ENCODE data around the gene OSBPL5.

OSBPL5 gene

DNA sequence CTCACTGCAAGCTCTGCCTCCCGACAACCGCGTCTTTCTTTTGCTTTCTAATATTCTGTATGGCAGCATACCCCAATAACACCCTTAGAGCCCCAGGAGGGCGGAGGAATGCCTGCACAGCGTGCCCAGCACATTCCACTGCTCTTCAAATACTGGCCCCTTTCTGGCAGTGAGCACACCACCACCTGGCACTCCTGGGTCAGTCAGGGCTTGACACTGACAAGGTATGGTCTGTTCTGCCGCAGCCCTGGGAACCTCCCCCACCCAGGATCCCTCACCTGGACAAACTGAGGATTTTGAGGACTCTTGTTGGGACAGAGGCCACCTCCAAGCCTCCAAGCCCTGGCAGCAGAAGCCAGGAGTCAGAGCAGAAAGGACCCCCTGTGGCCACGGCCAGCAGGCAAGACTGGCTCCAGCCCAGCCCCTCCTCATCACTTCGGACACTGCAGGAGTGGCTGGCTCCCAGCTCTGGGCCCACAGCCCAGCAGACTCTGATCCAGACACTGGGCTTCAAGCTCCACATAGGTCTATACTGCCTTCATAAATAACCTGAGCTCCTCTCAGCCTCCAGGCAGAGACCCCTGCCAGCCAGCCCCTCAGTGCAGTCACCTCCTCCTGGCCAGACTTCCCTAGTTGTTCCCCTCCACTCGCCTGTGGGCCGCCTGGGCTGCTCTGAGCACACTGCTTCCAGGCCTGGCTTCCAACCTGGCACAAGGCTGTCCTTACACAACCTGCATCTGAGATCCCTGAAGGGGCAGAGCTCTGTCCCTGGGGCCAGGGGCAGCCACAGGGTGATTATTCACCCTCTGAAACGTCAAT, 122.4 kb downstream of the OSBPL5 start:
- H3K9me3 ChIP-seq (ENCODE audit: control insufficient read depth, insufficient read depth, low read depth, low read length): no peaks in the 10 kb centered on the region
- TF ChIP-seq ZBTB48 (tag by site-specific recombination; IDR thresholded peaks at IDR 0.05) (no peak), REPIN1 (tag by site-specific recombination; IDR thresholded peaks at IDR 0.05; ENCODE audit: low read depth) (no peak), ZNF302 (tag by site-specific recombination; IDR thresholded peaks at IDR 0.05; ENCODE audit: low read depth) (no peak), ZNF223 (tag by site-specific recombination; IDR thresholded peaks at IDR 0.05) (no peak), ZBTB17 (tag by site-specific recombination; IDR thresholded peaks at IDR 0.05) (no peak), ZNF23 (tag by site-specific recombination; IDR thresholded peaks at IDR 0.05; ENCODE audit: borderline replicate concordance) (no peak), ZNF184 (tag by site-specific recombination; IDR thresholded peaks at IDR 0.05) (no peak), RBAK (tag by site-specific recombination; IDR thresholded peaks at IDR 0.05) (no peak), ZNF37A (tag by site-specific recombination; IDR thresholded peaks at IDR 0.05) (no peak), ZNF776 (tag by site-specific recombination; IDR thresholded peaks at IDR 0.05; ENCODE audit: borderline replicate concordance) (no peak), ZNF155 (tag by site-specific recombination; IDR thresholded peaks at IDR 0.05) (no peak), OSR2 (tag by site-specific recombination; IDR thresholded peaks at IDR 0.05) (no peak), ZNF558 (tag by site-specific recombination; IDR thresholded peaks at IDR 0.05) (no peak), KLF8 (tag by site-specific recombination; IDR thresholded peaks at IDR 0.05) (no peak), ZNF596 (tag by site-specific recombination; IDR thresholded peaks at IDR 0.05) (no peak)
- TF ChIP-seq, protein P1, sequence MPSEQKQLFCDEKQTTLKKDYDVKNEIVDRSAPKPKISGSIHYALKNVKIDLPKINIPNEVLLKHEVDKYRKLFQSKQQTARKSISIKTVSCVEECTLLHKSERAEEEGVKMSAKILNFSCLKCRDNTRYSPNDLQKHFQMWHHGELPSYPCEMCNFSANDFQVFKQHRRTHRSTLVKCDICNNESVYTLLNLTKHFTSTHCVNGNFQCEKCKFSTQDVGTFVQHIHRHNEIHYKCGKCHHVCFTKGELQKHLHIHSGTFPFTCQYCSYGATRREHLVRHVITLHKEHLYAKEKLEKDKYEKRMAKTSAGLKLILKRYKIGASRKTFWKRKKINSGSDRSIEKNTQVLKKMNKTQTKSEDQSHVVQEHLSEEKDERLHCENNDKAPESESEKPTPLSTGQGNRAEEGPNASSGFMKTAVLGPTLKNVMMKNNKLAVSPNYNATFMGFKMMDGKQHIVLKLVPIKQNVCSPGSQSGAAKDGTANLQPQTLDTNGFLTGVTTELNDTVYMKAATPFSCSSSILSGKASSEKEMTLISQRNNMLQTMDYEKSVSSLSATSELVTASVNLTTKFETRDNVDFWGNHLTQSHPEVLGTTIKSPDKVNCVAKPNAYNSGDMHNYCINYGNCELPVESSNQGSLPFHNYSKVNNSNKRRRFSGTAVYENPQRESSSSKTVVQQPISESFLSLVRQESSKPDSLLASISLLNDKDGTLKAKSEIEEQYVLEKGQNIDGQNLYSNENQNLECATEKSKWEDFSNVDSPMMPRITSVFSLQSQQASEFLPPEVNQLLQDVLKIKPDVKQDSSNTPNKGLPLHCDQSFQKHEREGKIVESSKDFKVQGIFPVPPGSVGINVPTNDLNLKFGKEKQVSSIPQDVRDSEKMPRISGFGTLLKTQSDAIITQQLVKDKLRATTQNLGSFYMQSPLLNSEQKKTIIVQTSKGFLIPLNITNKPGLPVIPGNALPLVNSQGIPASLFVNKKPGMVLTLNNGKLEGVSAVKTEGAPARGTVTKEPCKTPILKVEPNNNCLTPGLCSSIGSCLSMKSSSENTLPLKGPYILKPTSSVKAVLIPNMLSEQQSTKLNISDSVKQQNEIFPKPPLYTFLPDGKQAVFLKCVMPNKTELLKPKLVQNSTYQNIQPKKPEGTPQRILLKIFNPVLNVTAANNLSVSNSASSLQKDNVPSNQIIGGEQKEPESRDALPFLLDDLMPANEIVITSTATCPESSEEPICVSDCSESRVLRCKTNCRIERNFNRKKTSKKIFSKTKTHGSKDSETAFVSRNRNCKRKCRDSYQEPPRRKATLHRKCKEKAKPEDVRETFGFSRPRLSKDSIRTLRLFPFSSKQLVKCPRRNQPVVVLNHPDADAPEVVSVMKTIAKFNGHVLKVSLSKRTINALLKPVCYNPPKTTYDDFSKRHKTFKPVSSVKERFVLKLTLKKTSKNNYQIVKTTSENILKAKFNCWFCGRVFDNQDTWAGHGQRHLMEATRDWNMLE (tag by site-specific recombination; conservative IDR thresholded peaks at IDR 0.05; ENCODE audit: low read depth): no peak
- TF ChIP-seq, protein P2, sequence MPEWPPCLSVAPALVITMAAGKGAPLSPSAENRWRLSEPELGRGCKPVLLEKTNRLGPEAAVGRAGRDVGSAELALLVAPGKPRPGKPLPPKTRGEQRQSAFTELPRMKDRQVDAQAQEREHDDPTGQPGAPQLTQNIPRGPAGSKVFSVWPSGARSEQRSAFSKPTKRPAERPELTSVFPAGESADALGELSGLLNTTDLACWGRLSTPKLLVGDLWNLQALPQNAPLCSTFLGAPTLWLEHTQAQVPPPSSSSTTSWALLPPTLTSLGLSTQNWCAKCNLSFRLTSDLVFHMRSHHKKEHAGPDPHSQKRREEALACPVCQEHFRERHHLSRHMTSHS (tag by site-specific recombination; IDR thresholded peaks at IDR 0.05): no peak
- TF ChIP-seq, protein P3, sequence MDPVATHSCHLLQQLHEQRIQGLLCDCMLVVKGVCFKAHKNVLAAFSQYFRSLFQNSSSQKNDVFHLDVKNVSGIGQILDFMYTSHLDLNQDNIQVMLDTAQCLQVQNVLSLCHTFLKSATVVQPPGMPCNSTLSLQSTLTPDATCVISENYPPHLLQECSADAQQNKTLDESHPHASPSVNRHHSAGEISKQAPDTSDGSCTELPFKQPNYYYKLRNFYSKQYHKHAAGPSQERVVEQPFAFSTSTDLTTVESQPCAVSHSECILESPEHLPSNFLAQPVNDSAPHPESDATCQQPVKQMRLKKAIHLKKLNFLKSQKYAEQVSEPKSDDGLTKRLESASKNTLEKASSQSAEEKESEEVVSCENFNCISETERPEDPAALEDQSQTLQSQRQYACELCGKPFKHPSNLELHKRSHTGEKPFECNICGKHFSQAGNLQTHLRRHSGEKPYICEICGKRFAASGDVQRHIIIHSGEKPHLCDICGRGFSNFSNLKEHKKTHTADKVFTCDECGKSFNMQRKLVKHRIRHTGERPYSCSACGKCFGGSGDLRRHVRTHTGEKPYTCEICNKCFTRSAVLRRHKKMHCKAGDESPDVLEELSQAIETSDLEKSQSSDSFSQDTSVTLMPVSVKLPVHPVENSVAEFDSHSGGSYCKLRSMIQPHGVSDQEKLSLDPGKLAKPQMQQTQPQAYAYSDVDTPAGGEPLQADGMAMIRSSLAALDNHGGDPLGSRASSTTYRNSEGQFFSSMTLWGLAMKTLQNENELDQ (tag by site-specific recombination; IDR thresholded peaks at IDR 0.05; ENCODE audit: low read depth): no peak
- TF ChIP-seq, protein P4, sequence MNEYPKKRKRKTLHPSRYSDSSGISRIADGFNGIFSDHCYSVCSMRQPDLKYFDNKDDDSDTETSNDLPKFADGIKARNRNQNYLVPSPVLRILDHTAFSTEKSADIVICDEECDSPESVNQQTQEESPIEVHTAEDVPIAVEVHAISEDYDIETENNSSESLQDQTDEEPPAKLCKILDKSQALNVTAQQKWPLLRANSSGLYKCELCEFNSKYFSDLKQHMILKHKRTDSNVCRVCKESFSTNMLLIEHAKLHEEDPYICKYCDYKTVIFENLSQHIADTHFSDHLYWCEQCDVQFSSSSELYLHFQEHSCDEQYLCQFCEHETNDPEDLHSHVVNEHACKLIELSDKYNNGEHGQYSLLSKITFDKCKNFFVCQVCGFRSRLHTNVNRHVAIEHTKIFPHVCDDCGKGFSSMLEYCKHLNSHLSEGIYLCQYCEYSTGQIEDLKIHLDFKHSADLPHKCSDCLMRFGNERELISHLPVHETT (tag by site-specific recombination; IDR thresholded peaks at IDR 0.05): no peak
- TF ChIP-seq, protein P5, sequence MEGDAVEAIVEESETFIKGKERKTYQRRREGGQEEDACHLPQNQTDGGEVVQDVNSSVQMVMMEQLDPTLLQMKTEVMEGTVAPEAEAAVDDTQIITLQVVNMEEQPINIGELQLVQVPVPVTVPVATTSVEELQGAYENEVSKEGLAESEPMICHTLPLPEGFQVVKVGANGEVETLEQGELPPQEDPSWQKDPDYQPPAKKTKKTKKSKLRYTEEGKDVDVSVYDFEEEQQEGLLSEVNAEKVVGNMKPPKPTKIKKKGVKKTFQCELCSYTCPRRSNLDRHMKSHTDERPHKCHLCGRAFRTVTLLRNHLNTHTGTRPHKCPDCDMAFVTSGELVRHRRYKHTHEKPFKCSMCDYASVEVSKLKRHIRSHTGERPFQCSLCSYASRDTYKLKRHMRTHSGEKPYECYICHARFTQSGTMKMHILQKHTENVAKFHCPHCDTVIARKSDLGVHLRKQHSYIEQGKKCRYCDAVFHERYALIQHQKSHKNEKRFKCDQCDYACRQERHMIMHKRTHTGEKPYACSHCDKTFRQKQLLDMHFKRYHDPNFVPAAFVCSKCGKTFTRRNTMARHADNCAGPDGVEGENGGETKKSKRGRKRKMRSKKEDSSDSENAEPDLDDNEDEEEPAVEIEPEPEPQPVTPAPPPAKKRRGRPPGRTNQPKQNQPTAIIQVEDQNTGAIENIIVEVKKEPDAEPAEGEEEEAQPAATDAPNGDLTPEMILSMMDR (tag by site-specific recombination; IDR thresholded peaks at IDR 0.05): no peak
- ChIA-PET CTCF (no interaction called here), POLR2A (no interaction called here)
- peaks cover 0 to 81% of the 10 kb centered on the region in 2 experiments; a peak in 1 of 3 replicates for H3K36me3 ChIP-seq (ENCODE audit: control insufficient read depth in 2 of 2, insufficient read depth in 1 of 2, low read length in 2 of 2)
- H3K4me3 ChIP-seq (ENCODE audit: low read depth, low read length): no peak overlapping the region
- no peaks in the 10 kb centered on the region for H3K4me1 ChIP-seq (ENCODE audit: control insufficient read depth, insufficient read depth, low read length)
- no peak overlapping the region for H3K27ac ChIP-seq (ENCODE audit: extremely low read depth, low read depth, low read length)

All from HEK293 (cell line).